ENCODE measurements around the gene INVS.

GRCh38 chr9:100341889-100342288, 242.8 kb downstream of the INVS start:
- no peak for TF ChIP-seq POLR2AphosphoS5 (IDR thresholded peaks at IDR 0.05)
- TF ChIP-seq CTCF (IDR thresholded peaks at IDR 0.05) = no peak
- no peak for TF ChIP-seq POLR2A (IDR thresholded peaks at IDR 0.05)

All from suprapubic skin (tissue), 4 donors.